GM12892 (cell line): Measurements from ENCODE around the gene FXYD3.

Experiments
- POLR2A ChIP-seq: IDR thresholded peaks from 2 replicates; pipeline ENCODE4 v1.6.1; 2011; ENCODE audit warnings: low read depth, low read length, control low read depth
- POLR2AphosphoS5 ChIP-seq: IDR thresholded peaks from 2 replicates; pipeline ENCODE4 v1.6.1; 2011; ENCODE audit warnings: low read depth, low read length, control low read depth
- TAF1 ChIP-seq: IDR thresholded peaks from 2 replicates; pipeline ENCODE4 v1.6.1; 2011; ENCODE audit warnings: low read depth, mild to moderate bottlenecking, control low read depth, low read length, borderline replicate concordance

GRCh38 chr19:35080613-35081170 is 34.9 kb upstream of the FXYD3 start:
- TF ChIP-seq POLR2A: no peak
- TF ChIP-seq TAF1: no peak
- TF ChIP-seq POLR2AphosphoS5: no peak
